NCI-H128 (cell line): ENCODE data around the gene P2RX7.

Experiments used
- DNase-seq: peaks from one replicate; lab custom pipeline; 2025; ENCODE audit not compliant: unreplicated experiment; lab: John Stamatoyannopoulos, UW

Gene P2RX7

DNA sequence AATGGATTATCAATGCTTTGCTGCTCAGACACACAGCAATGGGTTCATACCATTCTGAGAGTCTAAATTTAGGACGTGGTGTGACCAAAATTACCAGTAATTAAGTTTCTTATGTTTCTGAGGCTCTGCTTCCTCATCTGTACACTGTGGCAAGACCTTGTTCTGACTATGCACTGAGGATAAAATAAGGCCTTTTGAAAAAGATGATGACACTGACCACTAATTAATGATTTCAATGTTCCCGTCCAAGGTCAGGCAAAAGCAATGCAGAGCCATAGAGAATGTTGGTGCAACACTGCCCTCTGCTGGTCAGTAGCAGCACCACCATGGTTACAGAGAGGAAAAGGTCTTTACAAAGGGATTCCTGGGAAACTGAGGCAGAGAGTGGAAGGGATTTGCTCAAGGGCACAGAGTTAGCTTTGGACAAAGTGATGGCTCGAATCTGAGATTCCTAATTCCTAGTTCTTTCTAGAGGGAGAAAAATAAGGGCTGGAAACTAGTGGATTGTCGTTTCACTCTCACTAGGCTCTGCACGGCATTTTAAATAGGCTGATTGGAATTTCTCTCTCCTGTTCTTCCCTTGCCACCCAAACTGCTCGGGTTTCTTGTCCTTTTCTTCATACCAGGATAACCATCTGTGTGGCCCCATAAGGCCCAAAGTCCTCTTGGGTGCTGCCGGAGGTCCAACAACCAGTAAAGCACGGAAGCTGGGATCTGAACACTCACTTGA, 22.3 kb upstream of the P2RX7 start:
- DNase-seq: peak; percentile 1

DNA sequence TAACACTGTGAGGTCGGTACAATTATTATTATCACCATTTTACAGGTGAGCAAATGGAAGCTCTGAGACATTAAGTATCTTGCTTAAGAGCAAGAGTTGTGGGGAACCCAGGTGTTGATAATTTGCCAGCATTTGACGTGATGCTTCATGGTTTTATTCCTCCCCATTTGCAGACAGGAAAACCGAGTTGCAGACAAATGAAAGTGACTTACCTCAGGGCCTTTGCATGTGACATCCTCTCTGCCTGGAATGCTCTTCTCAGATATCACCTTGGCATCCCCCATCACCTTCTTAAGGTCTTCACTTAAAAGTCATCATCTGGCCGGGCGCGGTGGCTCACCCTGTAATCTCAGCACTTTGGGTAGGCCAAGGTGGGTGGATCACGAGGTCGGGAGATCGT, 21.0 kb upstream of the P2RX7 start:
- no peak for DNase-seq

DNA sequence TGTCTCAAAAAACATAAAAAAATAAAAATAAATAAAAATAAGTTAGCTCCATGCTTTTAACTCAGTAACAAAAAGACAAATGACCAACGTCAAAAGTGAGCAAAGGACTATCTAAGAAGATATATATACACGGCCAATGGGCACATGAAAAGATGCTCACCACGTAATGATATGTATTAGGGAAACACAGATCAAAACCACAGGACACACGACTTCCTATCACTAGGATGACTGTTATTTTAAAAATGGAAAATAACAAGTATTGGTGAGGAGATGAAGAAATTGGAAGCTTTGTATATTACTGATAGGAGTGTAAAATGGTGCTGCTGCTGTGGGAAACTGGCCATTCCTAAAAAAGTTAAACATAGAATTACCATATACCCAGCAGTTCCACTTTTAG, 20.2 kb upstream of the P2RX7 start:
- no peak for DNase-seq

DNA sequence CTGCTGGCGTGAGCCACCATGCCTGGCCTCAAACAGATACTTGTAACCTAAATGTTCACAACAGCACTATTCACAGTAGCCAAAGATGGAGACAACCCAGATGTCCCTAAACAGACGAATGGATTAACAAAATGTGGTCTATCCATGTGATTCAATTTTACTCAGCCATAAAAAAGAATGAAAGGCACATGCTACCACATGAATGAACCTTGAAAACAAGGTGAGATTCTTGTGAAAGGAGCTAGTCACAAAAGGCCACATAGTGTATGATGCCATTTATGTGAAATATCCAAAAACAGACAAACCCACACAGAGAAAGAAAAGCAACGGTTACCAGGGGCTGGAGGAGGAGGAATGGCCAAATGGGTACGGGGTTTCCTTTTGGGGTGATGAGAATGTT, 19.6 kb upstream of the P2RX7 start:
- DNase-seq: no peak

DNA sequence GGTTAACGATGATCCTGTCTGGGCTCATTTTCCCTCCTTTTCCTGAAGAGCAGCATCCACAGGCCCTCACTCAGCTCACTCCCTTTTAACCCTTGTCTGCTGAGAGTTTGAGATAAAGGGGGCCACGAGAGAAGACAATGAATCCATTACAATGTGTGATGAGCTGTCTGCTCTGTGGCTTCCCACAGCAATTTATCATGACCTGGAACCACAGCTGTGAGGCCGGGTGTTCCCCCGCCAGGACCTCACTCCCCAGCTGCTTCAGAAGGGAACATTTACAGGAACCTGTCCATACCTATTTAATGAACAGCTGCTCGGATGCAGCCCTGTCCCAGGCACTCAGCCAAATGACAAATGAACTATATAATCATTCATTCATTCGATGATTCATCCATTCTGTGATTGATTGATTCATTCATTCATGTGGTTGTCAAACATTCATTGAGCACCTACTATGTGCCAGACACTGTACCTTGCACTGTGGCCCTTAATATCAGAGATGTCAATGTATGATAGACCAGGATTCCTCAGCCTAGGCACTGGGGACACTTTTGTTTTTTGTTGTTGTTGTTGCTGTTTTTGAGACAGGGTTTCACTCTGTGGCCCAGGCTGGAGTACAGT, 18.5 kb upstream of the P2RX7 start:
- DNase-seq: no peak

DNA sequence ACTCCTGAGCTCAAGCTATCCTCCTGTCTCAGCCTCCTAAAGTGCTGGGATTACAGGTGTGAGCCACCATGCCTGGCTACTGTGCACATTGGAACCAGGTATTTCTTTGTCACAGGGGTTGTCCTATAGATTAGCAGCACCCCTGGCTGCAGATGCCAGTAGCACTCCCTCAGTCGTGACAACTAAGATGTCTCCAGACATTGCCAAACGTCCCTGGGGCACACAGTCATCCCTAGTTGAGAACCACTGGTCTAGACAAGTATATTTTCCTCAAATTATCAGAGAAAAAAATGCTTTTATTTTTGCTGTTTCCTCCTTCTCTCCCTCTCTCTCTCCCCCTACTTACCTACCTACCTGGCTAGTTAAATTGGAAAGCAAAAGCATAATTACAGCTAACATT, 17.9 kb upstream of the P2RX7 start:
- no peak for DNase-seq

DNA sequence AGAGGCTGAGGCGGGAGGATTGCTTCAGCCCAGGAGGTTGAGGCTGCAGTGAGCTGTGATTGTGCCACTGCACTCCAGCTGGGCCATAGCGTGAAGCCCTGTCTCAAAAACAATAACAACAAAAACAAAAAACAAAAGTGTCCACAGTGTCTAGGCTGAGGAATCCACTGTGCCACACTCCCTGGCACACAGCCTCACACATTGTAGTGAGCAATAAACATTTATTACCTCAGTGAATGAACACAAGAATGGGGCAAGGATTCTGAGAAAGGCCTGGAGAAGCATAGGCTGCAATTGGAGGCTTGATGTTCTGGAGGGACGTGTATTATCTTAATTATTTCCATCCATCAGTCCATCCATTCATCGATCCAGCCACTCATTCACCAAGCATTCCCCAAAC, 17.1 kb upstream of the P2RX7 start:
- DNase-seq: no peak

DNA sequence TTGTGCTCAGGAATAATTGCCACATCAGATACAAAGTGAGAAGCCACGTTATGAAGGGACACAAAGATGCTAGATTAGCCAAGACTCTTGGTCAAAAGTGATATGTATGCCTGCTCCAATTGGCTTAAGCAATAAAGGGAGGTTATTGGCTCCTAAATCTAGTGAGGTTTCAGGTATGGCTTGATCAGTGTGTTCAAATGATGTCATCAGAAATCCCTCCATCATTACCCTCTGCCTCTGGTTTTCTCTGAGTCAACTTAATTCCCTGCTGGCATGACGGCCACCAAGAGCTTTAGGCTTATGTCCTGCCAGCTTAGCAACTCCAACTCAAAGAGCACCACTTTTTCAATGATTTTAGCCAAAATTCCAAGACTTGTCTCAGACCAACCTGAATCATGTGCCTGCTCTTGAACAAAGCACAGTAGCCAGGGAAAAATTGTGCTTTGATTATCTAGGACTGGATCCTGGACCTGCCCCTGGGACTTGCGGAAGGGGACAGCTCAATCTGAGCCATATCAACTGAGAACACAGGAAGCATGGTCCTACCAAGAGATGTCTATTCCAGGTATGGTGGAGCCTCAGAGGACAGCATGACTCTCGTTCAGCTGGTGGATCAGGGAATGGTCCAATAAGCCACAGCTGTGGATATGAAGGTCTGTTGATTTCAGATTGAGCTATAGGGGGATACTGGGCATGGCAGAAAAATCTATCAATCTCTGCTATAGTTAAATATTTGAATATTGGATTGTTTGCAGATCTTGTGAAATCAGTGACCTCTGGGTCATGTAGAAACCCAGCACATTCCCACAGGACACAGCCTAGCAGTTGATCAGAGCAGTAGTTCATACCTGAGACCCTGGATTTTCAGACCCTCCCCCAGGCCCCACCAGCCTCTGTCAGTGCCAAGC, 16.1 kb upstream of the P2RX7 start:
- no peak for DNase-seq

DNA sequence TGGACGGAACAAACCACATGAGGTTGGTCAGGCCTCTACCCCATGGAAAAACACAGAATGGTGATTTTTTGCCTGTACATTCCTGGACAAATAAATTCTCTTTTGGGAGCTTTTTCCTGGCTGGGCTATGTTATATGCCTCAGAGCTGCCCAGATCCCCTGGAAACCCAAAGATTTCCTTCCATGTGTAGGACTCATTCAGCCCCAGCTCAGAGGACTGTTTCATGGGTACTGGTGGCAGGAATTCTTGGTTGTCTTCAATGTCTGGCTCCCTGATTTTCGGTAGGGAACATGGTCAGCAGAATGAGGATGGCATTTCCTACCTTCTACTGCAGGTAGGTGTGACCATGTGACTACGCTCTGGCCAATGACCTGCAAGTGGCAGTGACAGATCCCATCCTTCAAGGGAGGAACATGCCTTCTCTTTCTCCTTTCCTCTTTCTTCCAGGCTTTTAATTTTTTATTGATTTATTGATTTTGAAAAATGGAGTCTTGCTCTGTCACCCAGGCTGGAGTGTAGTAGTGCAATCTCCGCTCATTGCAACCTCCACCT, 15.4 kb upstream of the P2RX7 start:
- no peak for DNase-seq

DNA sequence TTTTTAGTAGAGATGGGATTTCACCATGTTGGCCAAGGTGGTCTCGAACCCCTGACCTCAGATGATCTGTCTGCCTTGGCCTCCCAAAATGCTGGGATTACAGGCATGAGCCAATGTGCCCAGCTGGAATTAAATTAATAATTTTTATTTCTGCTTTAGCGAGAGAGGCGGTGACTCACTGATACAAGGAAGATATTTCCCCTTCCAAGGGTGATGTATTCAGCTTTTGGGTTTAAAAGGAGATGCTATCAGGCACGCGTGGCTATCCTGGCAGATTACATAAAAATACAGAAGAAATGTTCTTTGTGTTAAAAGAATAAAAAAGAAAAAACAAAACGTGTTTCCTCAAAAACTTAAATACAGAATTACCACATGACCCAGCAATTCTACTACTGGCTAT, 12.4 kb upstream of the P2RX7 start:
- no peak for DNase-seq

DNA sequence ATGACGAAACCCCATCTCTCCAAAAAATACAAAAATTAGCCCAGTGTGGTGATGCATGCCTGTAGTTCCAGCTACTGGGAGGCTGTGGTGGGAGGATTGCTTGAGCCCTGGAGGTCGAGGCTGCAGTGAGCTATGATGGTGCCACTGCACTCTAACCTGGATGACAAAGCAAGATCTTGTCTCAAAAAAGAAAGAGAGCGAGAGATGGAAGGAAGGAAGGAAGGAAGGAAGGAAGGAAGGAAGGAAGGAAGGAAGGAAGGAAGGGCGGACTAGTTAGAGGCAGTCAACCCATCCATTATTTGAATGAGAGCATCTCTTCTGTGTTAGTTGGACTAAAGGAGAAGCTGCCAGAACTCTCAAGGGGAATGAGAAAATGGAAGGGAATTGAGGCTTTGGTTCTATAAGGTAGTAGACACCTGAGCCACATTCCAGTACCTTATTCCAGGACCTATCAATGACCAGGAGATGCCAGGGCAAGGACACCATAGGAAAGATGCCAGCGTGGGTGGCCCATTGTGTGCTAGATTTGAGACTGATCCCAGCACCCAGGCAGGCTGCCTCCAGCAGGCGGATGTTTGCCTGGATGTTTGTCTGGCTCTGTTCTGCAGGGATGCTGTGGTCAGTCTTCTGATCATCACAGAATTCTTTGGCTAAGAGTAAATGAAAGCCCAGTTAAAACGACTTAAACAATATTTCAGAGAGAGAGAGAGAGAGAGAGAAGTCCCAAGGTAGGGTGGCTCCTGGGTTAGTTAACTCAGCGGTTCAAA, 11.5 kb upstream of the P2RX7 start:
- no peak for DNase-seq

DNA sequence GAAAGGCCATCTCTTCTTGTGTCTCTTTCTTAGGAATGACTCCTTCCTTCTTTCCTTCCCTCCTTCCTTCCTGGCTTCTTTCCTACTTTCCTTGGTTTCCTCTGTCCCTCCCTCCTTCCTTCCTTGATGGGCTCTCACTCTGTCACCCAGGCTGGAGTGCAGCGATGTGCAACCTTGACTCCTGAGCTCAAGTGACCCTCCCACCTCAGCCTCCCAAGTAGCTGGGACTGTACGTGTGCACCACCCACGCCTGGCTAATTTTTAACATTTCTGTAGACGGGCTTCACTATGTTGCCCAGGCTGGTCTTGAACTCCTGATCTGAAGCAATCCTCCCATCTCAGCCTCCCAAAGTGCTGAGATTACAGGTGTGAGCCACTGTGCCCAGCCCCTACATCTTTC, 10.9 kb upstream of the P2RX7 start:
- no peak for DNase-seq

DNA sequence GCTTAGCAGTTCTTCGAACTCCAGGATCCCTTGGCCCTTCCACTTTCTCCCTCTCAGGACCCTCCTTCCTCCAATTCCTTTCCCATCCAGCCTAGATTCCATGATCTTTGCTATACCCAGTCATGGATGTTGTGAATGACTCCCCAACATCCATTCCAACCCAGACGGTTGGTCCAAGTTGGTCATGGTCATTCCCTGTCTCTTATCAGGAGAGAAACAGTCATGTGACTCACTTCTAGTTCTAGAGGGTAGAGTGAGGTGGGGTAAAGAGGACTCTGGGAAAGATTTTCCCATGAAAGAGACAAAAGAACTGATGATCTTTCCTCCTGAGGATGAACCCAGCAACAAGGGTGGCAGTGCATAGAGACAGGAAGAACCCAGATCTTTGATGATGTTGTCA, 9.2 kb upstream of the P2RX7 start:
- DNase-seq: no peak

DNA sequence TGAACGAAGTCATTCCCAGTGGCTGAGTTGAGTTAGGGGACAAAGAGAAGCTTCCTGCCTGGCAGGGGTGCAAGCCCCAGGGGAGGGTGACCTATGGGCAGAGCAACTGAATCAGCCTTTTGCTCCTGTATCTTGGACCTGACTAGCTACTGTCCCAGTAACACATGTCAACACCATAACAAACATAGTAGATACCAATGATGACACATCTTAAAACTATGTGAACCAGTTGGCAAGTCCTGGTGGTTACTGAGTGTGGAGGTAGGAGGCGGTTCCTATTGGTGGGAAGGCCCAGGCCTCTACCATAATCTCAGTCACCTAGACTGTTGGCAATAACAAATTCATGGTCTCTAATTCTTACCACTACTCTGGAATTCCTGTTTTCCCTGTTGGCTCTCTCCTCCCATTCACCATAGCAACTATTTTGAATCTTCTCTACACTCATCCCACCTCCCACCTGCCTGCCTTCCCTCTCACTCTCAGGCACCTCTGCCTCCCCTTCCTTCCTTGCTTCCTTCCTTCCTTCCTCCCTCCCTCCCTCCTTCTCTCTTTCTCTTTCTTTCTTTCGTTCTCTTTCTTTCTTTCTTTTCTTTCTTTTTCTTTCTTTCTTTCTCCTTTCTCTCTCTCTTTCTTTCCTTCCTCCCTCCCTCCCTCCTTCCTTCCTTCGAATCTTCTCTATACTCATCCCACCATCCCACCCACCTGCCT, 8.1 kb upstream of the P2RX7 start:
- DNase-seq: no peak

DNA sequence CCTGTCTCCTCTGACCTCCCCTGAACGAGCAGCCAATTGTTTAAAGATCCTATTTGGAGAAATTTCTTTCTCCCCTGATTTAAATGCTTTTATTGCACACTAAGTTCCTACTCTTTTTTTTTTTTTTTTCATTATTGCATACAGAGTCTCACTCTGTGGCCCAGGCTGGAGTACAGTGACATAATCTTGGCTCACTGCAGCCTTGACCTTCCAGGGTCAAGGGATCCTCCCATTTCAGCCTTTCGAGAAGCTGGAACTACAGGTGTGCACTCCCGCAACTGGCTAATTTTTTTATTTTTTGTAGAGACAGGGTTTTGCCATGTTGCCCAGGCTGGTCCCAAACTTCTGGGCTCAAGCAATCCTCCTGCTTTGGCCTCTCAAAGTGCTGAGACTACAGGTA, 5.2 kb upstream of the P2RX7 start:
- DNase-seq: no peak

DNA sequence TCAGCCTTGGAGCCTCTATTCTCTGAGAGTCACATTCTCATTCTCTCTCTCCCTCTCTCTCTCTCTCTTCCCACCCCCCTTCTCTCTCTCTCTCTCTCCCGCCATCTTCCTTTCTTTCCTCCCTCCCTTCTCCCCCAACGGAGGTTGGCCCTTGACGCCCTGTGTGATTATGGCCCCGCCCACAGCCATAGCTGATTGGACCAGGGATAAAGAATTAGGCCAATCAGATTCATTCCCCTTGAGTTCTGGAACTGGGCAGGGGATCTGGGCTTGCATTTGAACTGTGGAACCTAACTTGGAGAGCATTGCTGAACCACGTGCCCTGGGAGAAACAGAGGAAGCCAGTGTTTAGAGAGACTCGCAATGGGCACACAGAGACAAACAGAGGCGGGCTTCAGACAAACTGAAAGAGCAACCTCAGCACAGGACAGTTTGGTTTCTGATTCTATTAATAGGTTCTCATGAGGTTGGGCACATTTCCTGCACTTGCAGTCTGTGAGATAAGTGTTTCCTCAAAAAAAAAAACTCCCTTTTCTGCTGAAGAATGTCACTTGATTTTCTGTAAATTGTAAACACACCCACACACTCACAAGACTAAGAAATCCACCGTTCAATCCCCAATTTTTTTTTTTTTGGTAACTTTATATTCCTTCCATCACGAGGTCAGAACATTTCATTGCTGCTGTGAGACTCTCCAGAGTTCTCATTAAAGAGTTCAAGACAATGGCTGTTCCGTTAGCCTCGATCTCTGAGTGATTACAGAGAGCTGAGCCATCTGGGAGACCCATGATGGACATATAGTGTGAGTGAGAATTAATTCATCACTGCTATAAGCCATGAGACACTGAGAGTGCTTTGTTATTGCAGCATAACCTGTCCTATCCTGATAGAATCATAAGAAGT, 3.5 kb upstream of the P2RX7 start:
- no peak for DNase-seq

DNA sequence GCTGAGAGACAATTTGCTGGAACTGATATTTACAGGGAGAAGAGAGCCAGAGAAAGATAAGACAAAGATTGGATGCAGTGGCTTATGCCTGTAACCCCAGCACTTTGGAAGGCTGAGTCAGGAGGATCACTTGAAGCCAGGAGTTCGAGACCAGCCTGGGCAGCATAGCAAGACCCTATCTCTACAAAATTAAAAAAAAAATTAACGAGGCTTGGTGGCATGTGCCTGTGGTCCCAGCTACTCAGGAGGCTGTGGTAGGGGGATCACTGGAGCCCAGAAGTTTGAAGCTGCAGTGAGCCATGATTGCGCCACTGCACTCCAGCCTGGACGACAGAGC, 2.9 kb upstream of the P2RX7 start:
- no peak for DNase-seq

DNA sequence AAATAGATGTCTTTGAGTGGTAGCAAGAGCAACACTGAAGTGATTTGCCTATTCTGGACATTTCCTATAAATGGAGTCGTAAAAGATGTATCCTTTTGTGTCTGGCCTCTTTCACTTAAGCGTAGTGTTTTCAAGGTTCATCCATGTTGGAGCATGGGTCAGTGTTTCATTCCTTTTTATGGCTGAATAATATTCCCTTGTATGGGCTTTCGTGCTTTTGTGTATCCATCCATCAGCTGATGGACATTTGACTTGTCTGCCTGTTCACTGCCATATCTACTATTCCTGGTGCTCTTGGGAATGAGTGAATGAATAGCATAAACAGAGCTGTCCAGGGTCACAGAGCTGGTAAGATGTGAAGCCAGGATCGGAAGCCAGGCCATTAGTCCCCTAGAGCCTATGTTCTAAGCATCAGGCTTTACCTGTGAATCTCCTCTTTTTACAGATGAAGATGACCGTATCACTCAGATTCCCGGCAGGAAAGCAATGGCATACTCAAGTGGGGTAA, 1.8 kb upstream of the P2RX7 start:
- DNase-seq: no peak

DNA sequence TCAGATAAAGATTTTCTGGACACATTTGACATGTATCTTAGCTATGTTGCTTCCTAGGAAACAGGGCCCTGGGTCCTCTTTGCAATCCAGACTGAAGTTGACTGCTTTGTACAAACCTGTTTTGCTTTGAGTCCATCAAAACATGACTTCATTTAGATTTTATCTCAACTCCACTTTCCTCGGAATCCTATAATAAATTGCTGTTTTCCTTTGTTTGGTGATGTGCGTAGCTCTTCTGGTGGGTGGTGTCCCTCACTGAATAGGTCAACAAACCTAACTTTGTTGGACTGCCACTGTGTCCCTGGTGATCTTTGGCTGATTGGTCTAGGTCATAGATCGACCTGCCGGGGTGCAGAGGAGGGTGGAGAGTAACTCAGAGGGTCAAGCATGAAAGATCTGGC, 735 bp upstream of the P2RX7 start:
- no peak for DNase-seq
